Measurements from ENCODE around the gene CDK2AP2. TPM values are rescaled to one million over a fixed set of nuclear protein-coding genes. Genes with fewer than 3 reads are reported as not detected.

The CDK2AP2 gene
- total RNA-seq, 1 donor from 2014 or later, result 32.0 TPM

- H3K4me3 Mint-ChIP-seq, result peak overlapping the region; percentile 93
- no peaks in the 10 kb centered on the region for H3K9me3 Mint-ChIP-seq
- no peak for TF ChIP-seq CTCF (conservative IDR thresholded peaks at IDR 0.05)
- no peak overlapping the region for H3K27ac Mint-ChIP-seq (ENCODE audit: unreplicated experiment)
- H3K36me3 Mint-ChIP-seq (ENCODE audit: low read depth), result no peaks in the 10 kb centered on the region
- H3K4me1 Mint-ChIP-seq, result peaks cover 27% of the 10 kb centered on the region
- DNase-seq (ENCODE audit: low read depth, low spot score), result no peak
- peaks cover 42% of the 10 kb centered on the region for H3K27me3 Mint-ChIP-seq (ENCODE audit: low read depth)
These were observed 2.0 kb upstream of the CDK2AP2 start for GRCh38 chr11:67510023-67510345.

GRCh38 chr11:67508486-67509121 lies 642 bp upstream of the CDK2AP2 start:
- H3K36me3 Mint-ChIP-seq (ENCODE audit: low read depth), result no peaks in the 10 kb centered on the region
- no peak for TF ChIP-seq CTCF (conservative IDR thresholded peaks at IDR 0.05)
- H3K27me3 Mint-ChIP-seq (ENCODE audit: low read depth), result peaks cover 31% of the 10 kb centered on the region
- peaks cover 29% of the 10 kb centered on the region for H3K4me1 Mint-ChIP-seq
- peak; percentile 98 for DNase-seq (ENCODE audit: low read depth, low spot score)
- H3K9me3 Mint-ChIP-seq, result no peaks in the 10 kb centered on the region
- H3K4me3 Mint-ChIP-seq, result peak overlapping the region; percentile 93
- H3K27ac Mint-ChIP-seq (ENCODE audit: unreplicated experiment), result peak overlapping the region; percentile 92

GRCh38 chr11:67507242-67507863 lies 609 bp downstream of the CDK2AP2 start:
- peak overlapping the region; percentile 40 for H3K27ac Mint-ChIP-seq (ENCODE audit: unreplicated experiment)
- TF ChIP-seq CTCF (conservative IDR thresholded peaks at IDR 0.05), result no peak
- peaks cover 22% of the 10 kb centered on the region for H3K27me3 Mint-ChIP-seq (ENCODE audit: low read depth)
- peaks cover 36% of the 10 kb centered on the region for H3K4me1 Mint-ChIP-seq
- H3K9me3 Mint-ChIP-seq, result no peaks in the 10 kb centered on the region
- DNase-seq (ENCODE audit: low read depth, low spot score), result no peak
- H3K4me3 Mint-ChIP-seq, result peak overlapping the region; percentile 93
- H3K36me3 Mint-ChIP-seq (ENCODE audit: low read depth), result no peaks in the 10 kb centered on the region

- peak; percentile 22 for TF ChIP-seq CTCF (conservative IDR thresholded peaks at IDR 0.05)
- H3K27ac Mint-ChIP-seq (ENCODE audit: unreplicated experiment), result no peak overlapping the region
- H3K36me3 Mint-ChIP-seq (ENCODE audit: low read depth), result no peaks in the 10 kb centered on the region
- no peaks in the 10 kb centered on the region for H3K9me3 Mint-ChIP-seq
- H3K4me3 Mint-ChIP-seq, result peak overlapping the region; percentile 93
- DNase-seq (ENCODE audit: low read depth, low spot score), result no peak
- peaks cover 19% of the 10 kb centered on the region for H3K27me3 Mint-ChIP-seq (ENCODE audit: low read depth)
- peaks cover 36% of the 10 kb centered on the region for H3K4me1 Mint-ChIP-seq
These were observed 1.4 kb downstream of the CDK2AP2 start for GRCh38 chr11:67506426-67507051.

GRCh38 chr11:67505605-67506396 lies 2.2 kb downstream of the CDK2AP2 start:
- Mint-ChIP-seq H3K27ac (ENCODE audit: unreplicated experiment) (peak overlapping the region; percentile 87), H3K4me1 (peaks cover 36% of the 10 kb centered on the region)

More at GRCh38 chr11:67505605-67506396, 2.2 kb downstream of the CDK2AP2 start:
- DNase-seq (ENCODE audit: low read depth, low spot score), result peak; percentile 78
- Mint-ChIP-seq H3K4me3 (peak overlapping the region; percentile 93), H3K9me3 (no peaks in the 10 kb centered on the region), H3K27me3 (ENCODE audit: low read depth) (peaks cover 13% of the 10 kb centered on the region), H3K36me3 (ENCODE audit: low read depth) (peaks cover 5% of the 10 kb centered on the region)
- TF ChIP-seq CTCF (conservative IDR thresholded peaks at IDR 0.05), result peak; percentile 97
